Suprapubic skin (tissue), 4 donors: ENCODE results near the gene C1orf94.

Experiments used
- EP300 ChIP-seq: sonication (generic); formaldehyde crosslinking; IDR thresholded peaks from one replicate; pipeline ENCODE4 v1.6.1; 2017; ENCODE audit warnings: antibody characterized with exemption
- POLR2A ChIP-seq, 2 donors: fragments of 450-650 bp; IDR thresholded peaks; one replicate each; pipeline ENCODE4 v1.6.1; 2017; ENCODE audit warnings: antibody characterized with exemption in 2 of 2, mild to moderate bottlenecking in 2 of 2, moderate library complexity in 2 of 2
- POLR2AphosphoS5 ChIP-seq, 3 donors: sonication (generic); formaldehyde crosslinking; IDR thresholded peaks; one replicate each; pipeline ENCODE4 v1.6.1; 2017; ENCODE audit warnings: antibody characterized with exemption in 3 of 3
- TF ChIP-seq, protein P1 (sequence below), 2 donors: fragments of 200-600 bp in 1 of 2; fragments of 450-650 bp in 1 of 2; sonication (generic) in 1 of 2; IDR thresholded peaks; one replicate each; pipeline ENCODE4 v1.5.1; 2016 to 2019; ENCODE audit warnings: antibody characterized with exemption in 2 of 2, mild to moderate bottlenecking in 1 of 2, moderate library complexity in 1 of 2

DNA sequence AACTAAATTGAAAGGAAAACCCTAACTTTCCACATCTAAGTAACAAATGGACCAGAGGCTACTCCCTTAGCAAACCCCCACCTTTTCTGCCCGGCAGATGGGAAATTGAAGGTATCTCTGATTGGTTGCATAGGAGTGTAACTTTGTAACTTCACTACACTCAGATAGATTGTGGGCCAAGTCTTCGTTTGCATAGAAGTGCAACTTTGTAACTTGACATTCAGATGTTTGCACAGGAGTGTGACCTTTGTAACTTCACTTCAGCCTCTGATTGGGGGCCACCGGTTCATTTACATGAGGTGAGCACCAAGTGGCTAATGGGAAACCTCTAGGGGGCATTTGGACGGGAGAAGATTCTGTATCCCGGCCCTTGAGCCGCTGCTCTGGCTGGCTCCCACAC lies 59.4 kb downstream of the C1orf94 start:
- TF ChIP-seq, protein P1, sequence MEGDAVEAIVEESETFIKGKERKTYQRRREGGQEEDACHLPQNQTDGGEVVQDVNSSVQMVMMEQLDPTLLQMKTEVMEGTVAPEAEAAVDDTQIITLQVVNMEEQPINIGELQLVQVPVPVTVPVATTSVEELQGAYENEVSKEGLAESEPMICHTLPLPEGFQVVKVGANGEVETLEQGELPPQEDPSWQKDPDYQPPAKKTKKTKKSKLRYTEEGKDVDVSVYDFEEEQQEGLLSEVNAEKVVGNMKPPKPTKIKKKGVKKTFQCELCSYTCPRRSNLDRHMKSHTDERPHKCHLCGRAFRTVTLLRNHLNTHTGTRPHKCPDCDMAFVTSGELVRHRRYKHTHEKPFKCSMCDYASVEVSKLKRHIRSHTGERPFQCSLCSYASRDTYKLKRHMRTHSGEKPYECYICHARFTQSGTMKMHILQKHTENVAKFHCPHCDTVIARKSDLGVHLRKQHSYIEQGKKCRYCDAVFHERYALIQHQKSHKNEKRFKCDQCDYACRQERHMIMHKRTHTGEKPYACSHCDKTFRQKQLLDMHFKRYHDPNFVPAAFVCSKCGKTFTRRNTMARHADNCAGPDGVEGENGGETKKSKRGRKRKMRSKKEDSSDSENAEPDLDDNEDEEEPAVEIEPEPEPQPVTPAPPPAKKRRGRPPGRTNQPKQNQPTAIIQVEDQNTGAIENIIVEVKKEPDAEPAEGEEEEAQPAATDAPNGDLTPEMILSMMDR (IDR thresholded peaks at IDR 0.05), result no peak
- TF ChIP-seq POLR2A (IDR thresholded peaks at IDR 0.05), result no peak
- TF ChIP-seq POLR2AphosphoS5 (IDR thresholded peaks at IDR 0.05), result no peak
- TF ChIP-seq EP300, result no peak
